SU-DHL-6 (cell line): ENCODE data around the gene ST8SIA4.
A peak's percentile ranks its signal among the peaks of the same experiment; 100 is the strongest.

Experiments used
- H2AFZ ChIP-seq: fragments of 200-600 bp; sonication (generic); 2 replicates; pipeline ENCODE4 v1.6.1; 2014; ENCODE audit warnings: low read depth, mild to moderate bottlenecking, moderate library complexity, mixed read lengths, antibody characterized with exemption, low read length; ENCODE audit not compliant: severe bottlenecking
- H3F3A ChIP-seq: fragments of 200-600 bp; shearing (Covaris generic); 2 replicates; pipeline ENCODE4 v1.6.0; 2016; ENCODE audit warnings: antibody characterized with exemption, mild to moderate bottlenecking; ENCODE audit not compliant: insufficient read depth
- H3K27ac ChIP-seq: fragments of 200-600 bp; sonication (generic); 2 replicates; pipeline ENCODE4 v1.5.1; 2016; ENCODE audit warnings: low read depth, mild to moderate bottlenecking, low read length, moderate library complexity, mixed read lengths
- H3K27me3 ChIP-seq: fragments of 200-600 bp; sonication (generic), shearing (Covaris generic); 2 replicates; pipeline ENCODE4 v1.6.0; 2014; ENCODE audit warnings: mild to moderate bottlenecking, low read length
- H3K36me3 ChIP-seq: fragments of 200-600 bp; sonication (generic); 2 replicates; pipeline ENCODE4 v1.6.1; 2014; ENCODE audit warnings: mild to moderate bottlenecking, low read length, mixed read lengths
- H3K4me2 ChIP-seq: fragments of 300-600, 200-600 bp; shearing (Covaris generic), sonication (generic); 2 replicates; pipeline ENCODE4 v1.6.0; 2014; ENCODE audit warnings: low read length, low read depth, mild to moderate bottlenecking; ENCODE audit not compliant: poor library complexity, severe bottlenecking
- H3K4me3 ChIP-seq: fragments of 200-600 bp; sonication (generic); 2 replicates; pipeline ENCODE4 v1.5.1; 2014; ENCODE audit warnings: antibody characterized with exemption, low read length, mild to moderate bottlenecking, mixed read lengths; ENCODE audit not compliant: insufficient read depth, poor library complexity, severe bottlenecking
- H3K79me2 ChIP-seq: fragments of 200-600 bp; sonication (generic); 2 replicates; pipeline ENCODE4 v1.6.1; 2014; ENCODE audit warnings: mild to moderate bottlenecking, low read length, moderate library complexity; ENCODE audit not compliant: insufficient read depth
- H3K9ac ChIP-seq: fragments of 200-600 bp; sonication (generic); 2 replicates; pipeline ENCODE4 v1.7.0; 2014; ENCODE audit warnings: mild to moderate bottlenecking, low read length
- H3K9me2 ChIP-seq: fragments of 200-600 bp; sonication (generic); replicated peaks from 2 replicates; pipeline ENCODE4 v1.6.1; 2014; ENCODE audit warnings: low read length; ENCODE audit not compliant: insufficient read depth
- H3K9me3 ChIP-seq: fragments of 200-600 bp; sonication (generic); 2 replicates; pipeline ENCODE4 v1.6.1; 2014; ENCODE audit warnings: low read length, mixed read lengths; ENCODE audit not compliant: insufficient read depth
- H4K20me1 ChIP-seq: fragments of 200-600 bp; sonication (generic); 2 replicates; pipeline ENCODE4 v1.6.1; 2014; ENCODE audit warnings: low read depth, mild to moderate bottlenecking, antibody characterized with exemption, low read length, moderate library complexity, mixed read lengths
- EZH2phosphoT487 ChIP-seq: fragments of 200-600 bp; sonication (generic), shearing (Covaris generic); conservative IDR thresholded peaks from 2 replicates; pipeline ENCODE4 v1.6.1; 2018; ENCODE audit warnings: mild to moderate bottlenecking, antibody characterized with exemption, low read length, moderate library complexity, mixed read lengths
- TF ChIP-seq, protein P1 (sequence below): fragments of 200-600 bp; sonication (generic); IDR thresholded peaks from one replicate; pipeline ENCODE4 v1.5.1; 2017; ENCODE audit warnings: antibody characterized with exemption, mild to moderate bottlenecking, low read length, moderate library complexity; ENCODE audit not compliant: insufficient read depth, poor library complexity, severe bottlenecking

ST8SIA4 gene

DNA sequence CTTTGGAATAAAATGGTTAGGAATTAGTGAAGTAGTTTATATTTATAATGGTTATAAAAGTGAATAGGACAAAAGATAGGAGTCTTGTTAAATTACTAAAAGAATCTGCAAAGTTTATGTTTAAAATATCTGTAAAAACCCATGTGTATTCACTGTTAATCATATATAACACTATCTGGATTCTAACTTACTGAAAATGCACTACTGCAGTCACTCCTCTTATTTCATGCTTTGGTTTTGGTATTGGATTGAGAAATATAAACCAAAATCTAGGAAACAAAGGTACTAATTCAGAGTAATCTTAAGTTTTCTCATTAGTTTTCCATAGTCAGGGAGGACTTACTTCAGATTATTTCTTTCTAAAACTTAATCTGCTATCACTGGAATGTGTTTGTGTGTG lies 49.5 kb downstream of the ST8SIA4 start:
- H2AFZ ChIP-seq, result no peak overlapping the region
- H3K79me2 ChIP-seq, result peaks cover 43% of the 10 kb centered on the region
- TF ChIP-seq, protein P1, sequence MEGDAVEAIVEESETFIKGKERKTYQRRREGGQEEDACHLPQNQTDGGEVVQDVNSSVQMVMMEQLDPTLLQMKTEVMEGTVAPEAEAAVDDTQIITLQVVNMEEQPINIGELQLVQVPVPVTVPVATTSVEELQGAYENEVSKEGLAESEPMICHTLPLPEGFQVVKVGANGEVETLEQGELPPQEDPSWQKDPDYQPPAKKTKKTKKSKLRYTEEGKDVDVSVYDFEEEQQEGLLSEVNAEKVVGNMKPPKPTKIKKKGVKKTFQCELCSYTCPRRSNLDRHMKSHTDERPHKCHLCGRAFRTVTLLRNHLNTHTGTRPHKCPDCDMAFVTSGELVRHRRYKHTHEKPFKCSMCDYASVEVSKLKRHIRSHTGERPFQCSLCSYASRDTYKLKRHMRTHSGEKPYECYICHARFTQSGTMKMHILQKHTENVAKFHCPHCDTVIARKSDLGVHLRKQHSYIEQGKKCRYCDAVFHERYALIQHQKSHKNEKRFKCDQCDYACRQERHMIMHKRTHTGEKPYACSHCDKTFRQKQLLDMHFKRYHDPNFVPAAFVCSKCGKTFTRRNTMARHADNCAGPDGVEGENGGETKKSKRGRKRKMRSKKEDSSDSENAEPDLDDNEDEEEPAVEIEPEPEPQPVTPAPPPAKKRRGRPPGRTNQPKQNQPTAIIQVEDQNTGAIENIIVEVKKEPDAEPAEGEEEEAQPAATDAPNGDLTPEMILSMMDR, result no peak
- H3K4me3 ChIP-seq, result peak overlapping the region; percentile 12
- H3K9me3 ChIP-seq, result no peaks in the 10 kb centered on the region
- H3K4me2 ChIP-seq, result peak overlapping the region; percentile 94
- H3K9ac ChIP-seq, result peak overlapping the region; percentile 46
- peaks cover 9% of the 10 kb centered on the region; the same call in 1 of the 2 replicates for H3K36me3 ChIP-seq
- no peaks in the 10 kb centered on the region for H3K27me3 ChIP-seq
- no peaks in the 10 kb centered on the region for H4K20me1 ChIP-seq
- H3K9me2 ChIP-seq, result no peaks in the 10 kb centered on the region
- H3K27ac ChIP-seq, result peak overlapping the region; percentile 97
- H3F3A ChIP-seq, result peaks cover 60% of the 10 kb centered on the region

DNA sequence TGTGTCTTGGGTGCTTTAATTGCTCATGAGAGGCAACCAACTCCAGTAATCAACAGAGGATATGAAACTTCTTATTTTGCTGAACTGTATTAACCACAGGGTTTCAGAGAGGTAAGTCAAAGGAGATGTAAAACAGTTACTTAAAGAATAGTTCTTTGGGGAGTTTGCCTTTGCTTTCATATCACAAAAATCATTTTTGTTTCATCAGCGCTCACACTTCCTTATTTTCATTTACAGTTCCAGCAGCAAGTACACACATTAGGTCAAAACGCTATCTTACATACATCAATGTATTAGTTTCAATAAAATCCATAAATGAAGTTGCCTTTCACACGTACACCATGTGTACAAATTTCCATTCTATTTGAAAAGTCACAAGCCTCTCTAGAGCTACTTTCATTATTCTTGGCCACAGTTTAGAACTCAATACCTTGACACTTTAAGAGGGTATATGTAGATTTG lies 50.1 kb downstream of the ST8SIA4 start:
- Histone ChIP-seq H3K79me2 (peaks cover 37% of the 10 kb centered on the region), H2AFZ (no peak overlapping the region), H3K36me3 (peaks cover 10% of the 10 kb centered on the region; the same call in 1 of the 2 replicates), H3K9ac (peak overlapping the region; percentile 46), H3K9me2 (no peaks in the 10 kb centered on the region), H3K27ac (peak overlapping the region; percentile 97), H4K20me1 (no peaks in the 10 kb centered on the region), H3K4me2 (peak overlapping the region; percentile 94), H3K4me3 (peak overlapping the region; percentile 12), H3K9me3 (no peaks in the 10 kb centered on the region), H3F3A (peaks cover 56% of the 10 kb centered on the region), H3K27me3 (no peaks in the 10 kb centered on the region)
- TF ChIP-seq, protein P1, result no peak
- TF ChIP-seq EZH2phosphoT487, result no peak

DNA sequence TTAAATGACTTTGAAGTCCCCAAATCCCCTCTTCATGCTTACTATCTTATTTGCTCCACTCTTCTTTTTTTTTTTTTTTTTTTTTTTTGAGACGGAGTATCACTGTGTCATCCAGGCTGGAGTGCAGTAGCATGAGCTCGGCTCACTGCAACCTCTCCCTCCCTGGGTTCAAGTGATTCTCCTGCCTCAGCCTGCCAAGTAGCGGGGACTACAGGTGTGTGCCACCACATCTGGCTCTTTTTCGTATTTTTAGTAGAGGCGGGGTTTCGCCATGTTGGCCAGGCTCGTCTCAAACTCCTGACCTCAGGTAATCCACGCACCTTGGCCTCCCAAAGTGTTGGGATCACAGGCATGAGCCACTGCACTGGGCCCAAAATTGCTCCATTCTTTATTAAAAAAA lies 51.0 kb downstream of the ST8SIA4 start:
- H3K27me3 ChIP-seq, result no peaks in the 10 kb centered on the region
- peak overlapping the region; percentile 34 for H3K4me3 ChIP-seq
- H3K36me3 ChIP-seq, result peaks cover 18% of the 10 kb centered on the region; the same call in 1 of the 2 replicates
- peak overlapping the region; percentile 94 for H3K4me2 ChIP-seq
- H2AFZ ChIP-seq, result no peak overlapping the region
- H3K9me2 ChIP-seq, result no peaks in the 10 kb centered on the region
- peaks cover 42% of the 10 kb centered on the region for H3K79me2 ChIP-seq
- H3K27ac ChIP-seq, result peak overlapping the region; percentile 97
- H4K20me1 ChIP-seq, result no peaks in the 10 kb centered on the region
- peak overlapping the region; percentile 46 for H3K9ac ChIP-seq
- H3F3A ChIP-seq, result peaks cover 56% of the 10 kb centered on the region
- H3K9me3 ChIP-seq, result no peaks in the 10 kb centered on the region
- TF ChIP-seq, protein P1, result no peak
- TF ChIP-seq EZH2phosphoT487, result no peak
